Right forelimb (tissue), 1 donor: Measurements from ENCODE around the gene BRD3OS.

Experiments used
- DNase-seq: peaks from one replicate; pipeline ENCODE4 v3.0.0-alpha.2; 2018

The BRD3OS gene

DNA sequence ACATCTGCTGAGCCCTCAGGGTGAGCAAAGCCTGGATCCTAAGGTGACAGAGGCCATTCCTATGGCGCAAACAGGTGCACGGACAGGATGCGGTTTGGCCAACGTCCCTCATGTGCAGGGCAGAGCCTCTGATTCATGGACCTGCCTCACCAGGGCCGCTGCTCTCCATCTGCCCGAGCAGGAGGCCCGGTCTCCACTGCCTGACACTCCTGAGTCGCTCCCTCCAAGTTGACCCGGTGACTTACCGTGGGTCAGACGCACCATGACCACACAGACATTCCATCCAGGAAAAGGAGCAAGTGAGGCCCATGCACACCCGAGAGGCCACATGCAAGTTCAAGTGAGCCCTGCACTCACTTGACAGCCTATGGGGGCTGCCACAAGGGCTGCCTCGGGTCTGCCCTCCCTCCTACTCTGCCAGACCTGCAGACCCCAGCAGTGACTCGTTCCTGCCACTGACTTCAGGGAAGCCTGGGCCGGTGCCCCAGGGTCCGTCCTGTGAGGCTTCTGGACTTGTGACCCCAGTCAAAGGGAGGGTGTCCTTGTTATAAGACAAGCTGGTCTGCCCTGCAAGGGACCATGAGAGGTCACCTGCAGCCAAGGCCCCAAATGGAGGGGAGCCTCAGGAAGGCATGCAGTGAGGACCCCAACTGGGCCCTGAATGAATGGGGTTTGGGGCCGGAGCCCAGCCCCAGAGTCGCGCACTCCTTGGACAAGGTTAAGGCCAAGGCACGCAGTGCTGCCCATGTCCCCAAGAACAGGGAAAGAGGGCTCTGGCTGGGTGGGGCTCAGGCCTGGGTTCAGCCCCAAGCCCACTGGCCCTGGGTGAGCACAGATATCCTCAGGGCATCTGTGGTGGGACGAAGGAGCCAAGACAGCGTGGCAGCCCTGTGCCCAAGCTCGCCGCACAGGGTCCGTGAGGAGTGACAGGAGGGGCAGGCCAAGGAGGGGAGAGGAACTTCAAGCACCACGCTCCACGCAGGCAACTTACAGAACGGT is 10.1 kb downstream of the BRD3OS start:
- DNase-seq: no peak

DNA sequence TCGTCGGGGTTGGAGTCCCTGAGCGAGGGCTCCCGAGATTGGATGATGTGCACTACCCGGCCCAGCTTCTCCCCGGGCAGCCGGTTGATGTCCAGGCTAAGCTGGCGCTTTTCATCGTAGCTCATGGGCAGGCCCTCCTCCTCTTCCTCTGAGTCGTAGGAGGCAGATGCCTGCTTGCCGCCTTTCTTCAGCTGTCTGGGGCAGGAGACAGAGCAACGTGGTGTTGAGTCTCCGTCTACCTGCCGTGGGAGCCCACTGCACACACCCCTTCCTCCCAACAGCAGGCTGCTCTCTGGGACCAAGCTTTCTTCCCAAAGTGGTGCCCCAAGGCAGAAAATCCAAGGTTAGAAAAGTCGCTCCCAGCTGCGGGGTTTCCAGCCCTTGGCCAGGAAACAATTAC is 10.8 kb downstream of the BRD3OS start:
- DNase-seq: no peak

DNA sequence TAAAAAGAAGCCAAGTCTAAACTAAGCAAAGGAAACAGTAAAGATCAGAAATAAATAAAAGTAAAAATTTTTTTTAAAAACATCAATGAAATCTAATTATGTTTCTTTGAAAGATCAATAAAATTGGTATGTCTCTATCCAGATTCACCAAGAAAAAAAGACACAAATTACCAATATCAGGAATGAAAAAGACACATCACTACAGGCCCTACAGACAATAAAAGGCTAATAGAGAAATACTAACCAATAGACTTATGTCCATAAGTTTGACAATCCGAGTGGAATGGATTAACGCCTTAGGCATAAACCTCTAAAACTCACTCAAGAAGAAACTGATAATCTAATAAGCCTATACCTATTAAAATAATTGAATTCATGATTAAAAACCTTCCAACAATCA is 12.4 kb downstream of the BRD3OS start:
- DNase-seq: no peak

DNA sequence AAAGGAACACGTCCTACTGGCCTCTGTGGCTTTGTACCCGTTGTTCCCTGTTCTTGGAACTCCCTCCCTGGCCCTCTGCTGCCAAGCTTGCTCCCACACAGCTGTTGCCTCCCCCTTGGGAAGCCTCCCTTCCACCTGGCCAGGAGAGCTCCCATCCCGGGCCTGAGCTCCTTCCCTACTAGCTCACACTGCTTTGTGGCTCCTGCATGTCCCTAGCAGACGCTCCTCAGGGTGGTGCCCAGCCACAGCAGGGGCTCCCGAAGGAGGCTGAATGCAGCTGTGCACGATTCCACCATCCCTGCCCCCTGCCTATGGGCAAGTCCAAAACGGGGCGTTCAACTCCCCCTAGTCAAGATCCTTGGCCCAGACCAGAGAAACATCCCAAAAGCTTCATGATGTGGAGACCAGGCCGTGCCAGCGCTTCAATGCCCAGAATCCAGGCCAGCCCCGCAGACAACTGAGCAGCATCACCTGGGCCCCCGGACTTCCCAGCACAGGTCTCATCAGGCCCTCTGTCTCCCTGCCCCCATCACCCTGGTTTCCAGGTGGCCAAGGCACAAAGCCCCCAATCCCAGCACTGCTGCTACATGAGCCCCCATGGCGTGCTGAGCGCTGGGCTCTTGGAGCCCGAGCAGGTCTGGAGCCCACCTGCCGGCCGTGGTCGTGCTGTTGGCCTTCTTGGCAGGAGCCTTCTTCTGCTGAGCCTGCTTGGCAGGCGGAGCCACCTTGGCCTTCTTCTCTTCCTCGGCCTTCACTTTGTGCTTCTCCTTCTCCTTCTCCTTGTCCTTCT is 14.3 kb downstream of the BRD3OS start:
- no peak for DNase-seq

DNA sequence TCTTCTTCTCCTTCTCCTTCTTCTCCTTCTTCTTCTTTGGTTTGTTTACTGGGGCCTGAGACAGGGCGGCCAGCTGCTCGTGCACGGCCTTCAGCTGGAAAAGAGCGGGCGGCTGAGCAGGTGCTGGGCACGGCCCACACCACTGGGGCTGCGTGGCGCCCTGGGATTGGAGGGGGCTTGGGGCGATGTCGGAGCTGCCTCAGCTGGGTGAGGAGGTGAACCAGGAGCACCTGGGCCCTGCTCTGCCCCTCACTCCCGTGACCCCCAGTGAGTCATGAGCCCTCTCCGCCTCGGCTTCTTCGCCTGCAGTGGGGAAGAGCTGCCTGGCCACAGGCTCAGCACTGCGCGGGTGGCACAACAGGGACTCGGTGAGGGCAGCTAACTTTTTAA is 14.9 kb downstream of the BRD3OS start:
- DNase-seq: no peak

DNA sequence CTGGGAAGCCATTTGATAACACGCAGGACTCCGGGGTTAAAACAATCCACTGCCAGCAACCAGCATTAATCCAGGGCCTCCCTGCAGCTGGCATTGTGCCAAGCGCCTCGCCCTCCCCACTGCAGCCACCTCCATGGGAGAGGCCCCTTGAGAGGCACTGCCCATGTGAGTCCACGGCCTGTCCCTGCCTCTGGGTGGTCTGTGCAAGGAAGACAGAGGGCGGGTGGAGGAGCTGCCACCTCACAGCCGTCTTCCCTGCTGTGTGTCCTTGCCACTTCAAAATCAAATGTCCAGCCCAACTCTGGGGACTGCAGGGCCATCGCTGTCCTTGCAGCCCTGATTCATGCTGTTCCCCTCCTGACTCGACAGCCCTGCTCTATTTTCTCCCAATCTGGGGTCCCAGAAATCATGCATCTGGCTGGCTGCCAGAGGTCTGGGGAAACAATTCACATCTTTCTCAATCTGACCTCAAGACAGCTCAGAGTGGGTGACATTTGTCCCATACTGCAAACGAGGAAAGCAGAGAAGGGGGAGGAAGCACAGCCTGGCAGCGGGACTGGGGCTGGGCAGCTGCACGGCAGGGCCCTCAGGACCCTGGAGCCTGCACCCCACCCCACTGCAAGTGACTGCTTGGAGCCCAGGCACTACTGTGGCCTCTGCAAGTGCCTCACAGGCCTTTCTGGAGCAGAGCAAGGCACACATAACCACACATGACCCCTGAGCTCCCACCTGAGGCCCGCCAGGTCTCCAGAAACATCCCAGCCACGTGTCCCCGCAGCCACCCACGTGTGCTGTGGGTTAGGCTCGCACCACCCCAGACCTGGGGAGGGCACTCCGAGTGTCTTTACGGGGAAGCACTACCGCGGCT is 15.7 kb downstream of the BRD3OS start:
- no peak for DNase-seq

DNA sequence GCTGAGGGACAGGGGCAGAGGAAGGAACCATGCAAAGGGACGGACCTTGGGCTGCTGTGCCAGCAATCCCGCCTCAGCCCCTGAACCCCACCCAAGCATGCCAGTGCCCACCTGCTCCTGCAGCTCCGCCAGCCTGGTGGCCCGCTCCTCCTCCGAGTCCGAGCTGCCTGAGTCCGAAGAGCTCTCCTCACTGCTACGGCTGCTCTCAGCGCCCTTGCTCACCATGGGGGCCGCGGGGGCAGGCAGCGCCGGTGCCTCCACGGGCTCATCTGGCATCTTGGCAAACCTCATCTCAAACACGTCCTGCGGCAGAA is 16.3 kb downstream of the BRD3OS start:
- DNase-seq: no peak

DNA sequence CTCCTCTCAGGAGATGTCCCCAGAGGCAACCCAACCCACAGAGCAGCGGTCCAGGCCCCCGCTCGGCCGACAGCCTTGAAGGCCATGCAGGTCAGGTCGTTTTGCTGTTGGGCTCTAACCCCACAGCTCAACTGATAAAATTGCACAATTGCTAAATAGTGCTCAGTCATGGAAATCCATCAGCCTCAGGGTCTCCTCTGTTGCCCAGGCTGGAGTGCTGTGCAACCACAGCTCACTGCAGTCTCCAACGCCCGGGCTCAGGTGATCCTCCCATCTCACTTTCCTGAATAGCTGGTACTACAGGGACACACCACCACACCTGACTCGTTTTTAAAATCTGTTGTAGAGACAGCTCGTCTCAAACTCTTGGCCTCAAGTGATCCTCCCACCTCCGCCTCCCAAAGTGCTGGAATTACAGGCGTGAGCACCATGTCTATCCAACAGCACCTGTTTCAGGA is 18.3 kb downstream of the BRD3OS start:
- DNase-seq: no peak

DNA sequence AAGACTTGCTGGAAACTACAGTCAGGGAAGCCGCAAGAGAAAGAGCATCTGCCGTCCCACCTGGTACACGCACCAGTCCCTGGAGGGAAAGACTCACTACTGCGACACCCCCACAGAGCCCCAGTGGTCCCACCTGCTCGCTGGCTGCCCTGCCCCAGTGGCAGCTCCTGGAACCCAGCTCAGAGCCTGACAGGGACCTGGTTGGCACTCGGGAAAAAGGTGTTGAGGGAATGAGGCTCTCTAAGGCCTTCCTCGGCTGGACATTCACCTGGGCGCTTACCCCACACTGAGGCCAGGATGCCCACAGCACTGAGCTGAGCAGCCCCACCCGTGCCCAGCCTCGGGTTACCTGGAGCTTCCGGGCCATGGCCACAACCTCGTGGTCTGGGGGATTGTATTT is 19.7 kb downstream of the BRD3OS start:
- DNase-seq: no peak

DNA sequence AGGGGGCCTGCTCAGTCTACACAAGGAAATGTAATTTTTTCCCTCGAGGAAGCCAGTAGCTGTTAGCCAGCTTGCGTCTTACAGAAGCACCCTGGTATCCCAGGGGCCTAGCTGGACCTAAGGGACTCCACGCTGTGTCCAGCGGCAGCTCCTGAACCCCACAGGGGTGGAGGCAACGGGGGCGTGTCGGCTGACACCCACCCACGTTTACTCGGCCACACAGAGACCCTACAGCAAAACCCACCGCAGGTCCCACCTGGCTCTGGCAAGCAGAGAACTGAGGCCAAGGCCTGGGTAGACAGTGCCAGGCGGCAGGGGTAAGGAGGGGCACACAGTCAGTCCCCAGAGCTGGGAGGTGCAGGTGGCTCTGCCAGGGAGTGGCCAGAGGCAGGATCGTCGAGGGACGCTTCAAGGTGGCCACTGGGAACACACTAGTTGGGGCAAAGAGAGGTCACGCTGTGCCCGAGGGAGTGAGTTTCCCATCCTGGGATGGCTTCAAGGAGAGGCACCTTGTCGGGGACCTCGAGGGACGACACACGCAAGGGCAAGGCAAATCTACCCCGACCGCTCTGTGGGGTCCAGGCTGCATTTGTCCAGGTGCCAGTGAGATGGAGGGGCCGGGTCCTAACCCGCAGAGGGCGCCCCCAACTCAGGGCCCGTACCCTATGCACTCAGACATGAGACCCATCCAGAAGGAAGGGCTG is 20.7 kb downstream of the BRD3OS start:
- DNase-seq: no peak

DNA sequence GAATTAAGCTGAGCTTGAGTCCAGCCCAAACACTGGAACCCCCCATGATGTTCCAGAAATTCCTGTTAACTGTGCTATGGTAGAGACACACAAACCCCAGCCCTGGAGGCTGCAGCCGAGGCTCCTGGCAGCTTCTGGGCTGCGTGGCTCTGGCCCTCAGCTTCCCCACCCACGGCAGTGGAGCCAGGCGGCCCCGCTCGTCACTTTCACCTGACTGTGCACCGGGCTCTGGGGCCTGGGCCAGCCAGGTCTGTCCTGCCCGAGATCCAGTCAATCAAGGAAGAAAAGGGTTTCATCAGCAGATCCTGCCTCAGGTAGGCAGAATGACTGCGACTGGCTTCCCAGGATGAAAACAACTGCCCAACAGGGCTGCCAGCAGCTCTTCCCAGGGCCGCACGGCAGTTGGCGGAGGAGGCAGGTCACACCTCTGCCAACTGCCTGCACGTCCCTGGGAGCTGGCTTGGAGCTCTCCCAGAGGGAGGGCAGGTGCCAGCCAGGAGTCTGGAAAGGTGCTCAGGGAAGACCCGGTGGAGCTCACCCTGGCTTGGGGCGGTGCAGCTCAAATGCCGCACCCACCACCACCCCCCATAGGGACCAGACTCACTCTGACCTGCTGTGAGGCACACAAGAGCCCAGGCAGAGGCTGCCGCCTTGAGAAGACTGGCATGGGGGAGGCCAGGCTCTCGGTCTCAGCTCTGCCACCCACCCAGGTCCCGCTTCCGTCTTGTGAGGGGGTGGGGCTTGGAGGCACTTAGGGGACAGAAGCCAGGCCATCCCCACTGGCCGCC is 21.8 kb downstream of the BRD3OS start:
- no peak for DNase-seq

DNA sequence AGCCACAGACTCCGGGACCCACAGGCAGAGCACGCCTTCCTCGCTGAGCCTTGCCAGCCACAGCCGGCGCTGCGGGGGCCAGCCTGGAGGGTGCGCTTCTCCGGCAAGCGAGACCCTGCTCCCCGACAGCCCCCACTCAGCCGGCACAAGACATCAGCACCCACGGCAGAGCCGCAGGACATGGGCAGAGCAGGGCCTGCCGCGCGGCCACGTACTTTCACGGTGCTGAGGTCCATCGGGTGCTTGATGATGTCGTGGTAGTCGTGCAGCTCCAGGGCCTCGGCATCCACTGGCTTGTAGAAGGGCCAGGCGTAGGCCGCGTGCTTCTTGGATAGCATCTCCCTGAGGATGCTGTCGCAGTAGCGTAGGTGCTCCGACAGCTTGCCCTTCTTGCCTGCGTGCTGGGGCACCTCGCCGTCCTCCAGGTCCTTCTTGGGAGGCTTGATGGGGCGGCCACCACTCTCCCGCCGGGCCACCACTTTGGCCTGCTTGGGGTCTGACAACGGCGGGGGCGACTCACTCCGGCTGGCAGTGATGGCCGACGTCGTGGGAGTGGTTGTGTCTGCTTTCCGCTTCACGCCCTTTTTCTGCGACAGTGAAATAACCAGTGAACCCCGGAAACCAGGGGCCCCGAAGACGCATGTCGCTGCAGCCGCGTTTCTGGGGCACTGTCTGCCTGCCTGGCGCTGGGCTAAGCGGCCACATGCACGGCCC is 22.7 kb downstream of the BRD3OS start:
- no peak for DNase-seq

DNA sequence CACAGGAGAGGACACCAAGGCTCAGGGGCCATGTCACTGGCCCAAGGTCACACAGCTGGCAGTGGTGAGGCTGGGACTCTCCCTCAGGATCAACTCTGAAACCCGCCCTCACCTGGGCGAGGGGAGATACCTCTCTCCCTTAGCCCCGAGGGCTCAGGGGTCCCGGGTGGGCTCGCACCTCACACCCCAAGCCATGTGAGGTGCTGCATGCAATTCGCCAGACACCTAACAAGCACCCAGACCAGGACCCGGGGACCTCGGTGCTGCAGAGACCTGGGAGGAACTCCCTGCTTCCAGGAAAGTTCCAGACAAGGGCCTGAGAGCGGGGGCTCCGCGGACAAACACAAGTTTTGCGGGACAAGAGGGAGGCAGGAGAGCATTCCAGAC is 23.3 kb downstream of the BRD3OS start:
- DNase-seq: no peak

DNA sequence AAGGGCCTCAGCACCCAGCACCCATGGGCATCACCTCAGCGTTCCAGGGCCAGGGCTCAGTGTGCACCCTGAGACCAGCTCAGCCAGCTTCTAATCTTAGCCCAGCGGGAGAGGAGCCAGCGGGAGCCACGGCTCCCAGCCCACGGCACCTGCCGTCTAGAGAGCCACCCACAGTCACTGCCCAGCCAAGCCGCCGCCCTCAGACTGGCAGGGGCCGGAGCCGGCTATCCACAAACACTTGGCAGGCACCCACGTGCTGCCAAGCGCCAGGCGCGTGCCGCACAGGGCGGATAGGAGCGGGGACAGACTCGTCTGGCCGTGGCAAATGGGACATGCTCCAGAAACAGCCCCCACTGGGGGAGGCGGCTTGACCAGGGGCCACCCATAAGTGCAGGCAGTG is 24.0 kb downstream of the BRD3OS start:
- no peak for DNase-seq

DNA sequence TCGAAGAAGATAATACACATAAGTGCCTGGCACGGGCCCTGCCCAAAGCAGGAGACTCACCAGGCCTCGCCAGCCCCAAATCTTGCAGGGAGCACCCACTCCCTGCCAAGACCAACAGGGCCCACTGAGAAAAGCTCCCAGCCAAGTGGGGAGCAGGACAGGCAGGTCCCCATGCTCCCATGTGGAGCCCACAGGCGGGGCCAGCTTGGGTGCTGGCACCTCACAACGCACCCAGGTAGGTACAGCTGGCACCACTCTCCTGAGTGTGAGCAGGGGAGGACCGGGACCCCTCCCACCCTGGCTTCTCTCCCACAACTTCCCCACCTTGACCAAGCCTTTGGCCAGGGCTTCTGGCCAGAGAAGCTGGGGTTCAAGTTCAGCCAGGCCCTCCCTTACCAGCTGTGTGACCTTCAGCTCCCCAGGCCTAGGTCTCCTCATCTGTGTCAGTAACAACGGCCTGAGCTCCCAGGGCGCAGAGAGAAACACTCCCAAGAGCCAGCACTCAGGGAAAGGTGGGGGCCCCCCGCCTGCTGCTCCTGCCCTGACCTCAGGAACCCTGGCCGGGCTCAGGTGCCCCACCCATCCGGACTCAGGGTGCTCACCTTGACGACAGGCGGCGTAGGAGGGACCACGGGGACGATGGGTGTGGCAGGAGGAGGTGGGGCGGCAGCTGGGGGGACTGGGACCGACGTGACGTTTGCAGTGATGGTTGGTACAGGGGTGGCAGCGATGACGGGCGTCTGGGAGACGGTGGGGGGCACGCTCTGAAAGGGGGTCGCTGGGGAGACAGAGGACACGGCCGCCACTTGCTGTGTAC is 24.7 kb downstream of the BRD3OS start:
- DNase-seq: no peak

DNA sequence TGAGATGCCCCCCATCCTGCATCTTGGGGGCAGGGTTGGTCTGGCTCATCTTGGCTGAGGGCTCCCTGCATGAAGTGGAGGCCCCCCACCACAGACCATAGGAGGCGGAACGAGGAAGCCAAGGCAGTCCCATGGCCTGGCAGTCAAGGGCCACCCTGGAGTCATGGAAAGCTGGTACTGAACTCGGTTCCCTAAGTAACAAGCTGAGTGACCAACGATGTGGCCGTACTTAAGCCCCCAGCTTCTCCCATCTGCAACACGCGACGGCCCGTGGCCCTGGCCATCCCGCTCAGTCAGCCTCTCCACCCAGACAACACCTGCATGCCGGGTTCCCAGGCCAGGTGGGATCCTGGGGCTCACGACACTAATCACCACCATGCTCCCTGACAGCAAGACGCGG is 25.4 kb downstream of the BRD3OS start:
- no peak for DNase-seq

DNA sequence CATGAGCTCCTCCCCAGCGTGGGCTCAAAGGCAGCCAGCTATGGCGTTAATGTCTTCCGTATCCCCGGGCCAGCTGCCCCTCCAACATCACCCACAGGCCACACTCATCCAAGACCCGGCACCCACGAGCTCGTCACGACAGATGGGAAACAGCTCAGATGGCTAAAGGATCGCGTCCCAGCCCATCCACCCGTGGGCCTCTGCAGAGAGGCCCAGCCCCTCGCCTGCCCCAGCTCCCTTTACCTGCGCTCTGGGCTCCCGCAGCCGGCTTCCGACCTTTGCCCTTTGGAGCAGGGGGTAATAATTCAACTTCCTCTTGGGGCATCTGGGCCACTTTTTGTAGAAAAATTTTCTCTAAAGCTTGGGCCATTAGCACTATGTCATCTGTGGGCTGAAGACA is 26.0 kb downstream of the BRD3OS start:
- DNase-seq: no peak

DNA sequence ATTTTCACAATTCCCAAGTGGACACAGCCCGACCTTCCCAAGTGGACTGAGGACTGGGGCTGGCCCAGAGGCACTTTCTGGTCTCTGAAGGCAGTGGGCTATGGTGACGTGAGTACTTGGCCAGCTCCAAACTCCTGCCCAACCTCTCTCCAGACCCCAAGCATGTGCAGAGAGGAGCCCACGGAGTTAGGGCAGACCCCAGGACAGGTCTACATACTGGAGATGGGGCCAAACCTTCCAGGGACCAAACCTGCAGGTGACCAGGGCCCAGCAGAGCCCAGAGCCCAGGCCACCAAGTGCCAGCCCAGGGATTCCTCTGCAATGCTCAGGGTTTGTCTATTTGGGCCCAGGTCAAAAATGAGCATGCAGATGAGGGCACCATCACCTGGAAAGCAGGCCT is 27.2 kb downstream of the BRD3OS start:
- no peak for DNase-seq

DNA sequence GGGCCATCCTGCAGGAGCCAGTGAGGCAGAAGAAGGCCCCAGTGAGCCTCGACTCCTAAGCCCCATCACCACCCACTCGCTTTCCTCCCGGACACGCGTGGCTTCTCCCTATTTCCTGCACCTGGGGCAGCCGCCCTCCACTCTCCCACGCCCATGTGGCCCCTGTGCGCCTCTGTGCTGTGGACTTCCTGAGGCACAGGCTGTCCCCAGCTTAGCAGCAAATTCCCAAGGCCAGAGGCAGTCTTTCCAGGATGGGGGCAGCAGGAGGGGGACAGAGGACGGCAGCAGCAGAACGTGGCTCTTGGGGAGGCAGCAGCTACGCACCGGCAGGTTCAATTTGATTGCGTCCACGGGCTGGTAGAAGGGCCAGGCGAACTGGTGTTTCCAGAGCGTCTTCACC is 27.7 kb downstream of the BRD3OS start:
- DNase-seq: peak; percentile 0

DNA sequence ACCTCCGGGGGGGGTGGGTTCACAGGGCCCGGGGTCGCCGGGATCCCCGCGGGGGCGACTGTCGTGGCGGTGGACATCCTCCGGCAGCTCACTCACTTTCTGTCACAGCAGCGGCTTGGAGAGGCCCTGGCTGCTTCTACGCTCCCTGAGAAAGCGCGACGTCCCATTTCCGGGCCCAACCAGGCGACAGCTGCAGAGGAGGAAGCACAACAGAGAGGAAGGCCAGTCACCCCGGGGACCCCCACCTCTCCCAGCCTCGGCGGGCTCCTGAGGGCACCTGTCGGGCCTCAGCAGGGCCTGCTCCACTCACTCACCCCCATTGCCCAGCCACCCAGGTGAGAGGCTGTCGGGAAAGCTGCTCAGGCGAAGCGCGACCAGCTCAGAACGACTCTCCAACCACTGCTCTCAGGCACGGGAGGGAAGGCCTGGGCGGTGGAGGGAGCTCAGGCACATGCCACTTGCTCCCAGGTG is 28.2 kb downstream of the BRD3OS start:
- peak; percentile 44 for DNase-seq
